SK-N-MC (cell line): ENCODE results near the gene RNF121.

Experiments
- DNase-seq: peaks from one replicate; pipeline ENCODE4 v3.0.0-alpha.2; 2011; ENCODE audit warnings: low read depth, low spot score
- H3K27ac ChIP-seq: fragments of 200-600 bp; sonication (generic); 2 replicates; pipeline ENCODE4 v1.5.1; 2016; ENCODE audit warnings: mixed run types
- H3K36me3 ChIP-seq: fragments of 200-600 bp; sonication (generic); 2 replicates; pipeline ENCODE4 v1.6.1; 2017; ENCODE audit warnings: antibody characterized with exemption, low read length, mixed read lengths; ENCODE audit not compliant: insufficient read depth
- H3K4me3 ChIP-seq: fragments of 200-600 bp; sonication (generic); 2 replicates; pipeline ENCODE4 v1.5.1; 2016
- H3K9ac ChIP-seq: fragments of 200-600 bp; sonication (generic); 2 replicates; pipeline ENCODE4 v1.8.0; 2017; ENCODE audit warnings: mixed run types, mixed read lengths; ENCODE audit not compliant: insufficient read length
- H3K9me3 ChIP-seq: fragments of 200-600 bp; sonication (generic); 2 replicates; pipeline ENCODE4 v1.6.1; 2017; ENCODE audit warnings: low read depth, mild to moderate bottlenecking, antibody characterized with exemption, low read length, moderate library complexity, mixed read lengths
- EZH2 ChIP-seq: fragments of 200-600 bp; sonication (generic); IDR thresholded peaks from one replicate; pipeline ENCODE4 v1.6.1; 2017; ENCODE audit warnings: antibody characterized with exemption
- FOXP2 ChIP-seq: optimal IDR thresholded peaks from 2 replicates; pipeline ENCODE3; 2011; ENCODE audit warnings: mild to moderate bottlenecking, moderate library complexity; ENCODE audit not compliant: insufficient read depth; ENCODE audit errors: extremely low read length, control extremely low read depth
- POLR2AphosphoS5 ChIP-seq: IDR thresholded peaks from 2 replicates; pipeline ENCODE4 v1.6.1; 2012; ENCODE audit warnings: mild to moderate bottlenecking, low read depth, low read length, borderline replicate concordance

The RNF121 gene

GRCh38 chr11:72024069-72024754 lies 95.4 kb downstream of the RNF121 start:
- TF ChIP-seq EZH2 (no peak), FOXP2 (no peak), POLR2AphosphoS5 (no peak)
- Histone ChIP-seq H3K9me3 (no peaks in the 10 kb centered on the region), H3K27ac (no peak overlapping the region), H3K4me3 (no peak overlapping the region), H3K9ac (no peak overlapping the region), H3K36me3 (peaks cover 89% of the 10 kb centered on the region)
- DNase-seq, result no peak

DNA sequence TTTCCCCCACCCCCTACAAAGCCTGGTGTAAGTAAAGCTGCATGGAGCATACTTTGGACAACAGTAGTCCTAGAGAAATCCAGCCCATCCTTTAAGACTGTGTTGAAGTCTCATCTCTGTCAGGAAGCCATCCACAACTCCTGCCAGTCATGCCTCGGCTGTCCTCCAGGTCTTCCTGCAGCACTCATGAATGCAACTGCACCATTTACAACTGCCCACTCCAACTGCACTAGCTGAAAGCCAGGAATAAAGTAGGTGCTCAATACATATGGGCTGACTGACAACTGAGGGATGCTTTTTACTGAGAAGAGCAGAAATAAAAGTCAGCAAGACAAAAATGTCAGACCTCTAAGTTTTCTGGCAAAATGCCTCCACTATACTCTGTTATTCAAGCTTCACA lies 97.2 kb downstream of the RNF121 start:
- Histone ChIP-seq H3K27ac (no peak overlapping the region), H3K9ac (no peak overlapping the region), H3K9me3 (no peaks in the 10 kb centered on the region), H3K4me3 (no peak overlapping the region), H3K36me3 (peaks cover 87% of the 10 kb centered on the region)
- no peak for DNase-seq
- no peak for TF ChIP-seq FOXP2
- TF ChIP-seq EZH2, result no peak
- no peak for TF ChIP-seq POLR2AphosphoS5

- no peaks in the 10 kb centered on the region for H3K9me3 ChIP-seq
- DNase-seq, result no peak
- no peak for TF ChIP-seq EZH2
- TF ChIP-seq POLR2AphosphoS5, result no peak
- no peak for TF ChIP-seq FOXP2
- H3K4me3 ChIP-seq, result no peak overlapping the region
- H3K27ac ChIP-seq, result no peak overlapping the region
- H3K9ac ChIP-seq, result no peak overlapping the region
- peaks cover 77% of the 10 kb centered on the region for H3K36me3 ChIP-seq
These were observed 101.7 kb downstream of the RNF121 start for GRCh38 chr11:72030472-72031045.

DNA sequence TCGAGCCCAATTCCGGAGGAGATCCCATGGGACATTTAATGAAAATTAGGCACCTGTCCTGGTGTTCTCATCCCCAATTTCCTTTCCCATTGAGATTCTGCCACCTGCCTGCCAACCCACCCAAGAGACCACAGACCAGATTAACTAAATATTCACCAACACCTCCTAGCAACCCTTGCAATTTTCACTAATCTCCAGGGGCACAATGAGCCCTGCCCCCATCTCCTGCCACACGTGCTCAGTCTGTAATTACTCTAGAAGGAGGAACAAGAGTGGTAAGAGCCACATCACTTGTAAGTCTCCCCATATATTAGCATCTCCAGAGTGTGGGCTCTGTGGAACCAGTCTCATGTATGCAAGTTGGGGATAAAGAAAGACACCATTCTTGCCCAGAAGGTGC lies 107.8 kb downstream of the RNF121 start:
- no peak for DNase-seq

GRCh38 chr11:72037554-72038311 lies 108.9 kb downstream of the RNF121 start:
- DNase-seq, result no peak
- Histone ChIP-seq H3K4me3 (no peak overlapping the region), H3K36me3 (peaks cover 33% of the 10 kb centered on the region), H3K9ac (no peak overlapping the region), H3K27ac (0 out of 2 replicates have a peak overlapping the region, but pooled peaks have one; percentile 14), H3K9me3 (no peaks in the 10 kb centered on the region)
- TF ChIP-seq POLR2AphosphoS5 (no peak), EZH2 (no peak), FOXP2 (no peak)

More for the DNA sequence above, 107.8 kb downstream of the RNF121 start:
- H3K9ac ChIP-seq, result no peak overlapping the region
- H3K9me3 ChIP-seq, result no peaks in the 10 kb centered on the region
- no peak overlapping the region for H3K27ac ChIP-seq
- TF ChIP-seq FOXP2, result no peak
- no peak for TF ChIP-seq EZH2
- TF ChIP-seq POLR2AphosphoS5, result no peak
- H3K4me3 ChIP-seq, result no peak overlapping the region
- peaks cover 36% of the 10 kb centered on the region for H3K36me3 ChIP-seq

DNA sequence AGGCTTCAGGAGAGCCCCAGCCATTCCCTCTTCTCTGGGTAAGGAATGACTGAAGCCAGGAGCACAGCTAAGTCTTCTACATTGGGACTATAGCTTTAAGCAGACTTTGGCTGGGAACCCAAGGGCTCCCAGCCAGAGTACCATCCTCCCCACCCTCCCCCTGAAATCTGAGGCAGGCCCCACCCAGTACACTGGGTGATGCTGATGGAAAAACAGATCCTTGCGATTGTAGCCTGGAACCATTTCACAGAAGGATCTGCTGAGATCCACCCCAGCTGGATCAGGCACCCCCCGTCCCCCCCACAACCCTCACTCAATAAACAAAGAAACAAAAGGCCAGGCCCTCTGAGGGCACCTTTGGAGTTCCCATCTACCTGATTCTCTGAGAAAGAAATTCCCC lies 109.6 kb downstream of the RNF121 start:
- H3K9me3 ChIP-seq, result no peaks in the 10 kb centered on the region
- H3K9ac ChIP-seq, result peak overlapping the region; percentile 90
- peaks cover 28% of the 10 kb centered on the region for H3K36me3 ChIP-seq
- H3K27ac ChIP-seq, result peak overlapping the region; percentile 33; the same call in 1 of the 2 replicates
- TF ChIP-seq POLR2AphosphoS5 (no peak), EZH2 (no peak), FOXP2 (no peak)
- DNase-seq, result no peak
- H3K4me3 ChIP-seq, result peak overlapping the region; percentile 83

DNA sequence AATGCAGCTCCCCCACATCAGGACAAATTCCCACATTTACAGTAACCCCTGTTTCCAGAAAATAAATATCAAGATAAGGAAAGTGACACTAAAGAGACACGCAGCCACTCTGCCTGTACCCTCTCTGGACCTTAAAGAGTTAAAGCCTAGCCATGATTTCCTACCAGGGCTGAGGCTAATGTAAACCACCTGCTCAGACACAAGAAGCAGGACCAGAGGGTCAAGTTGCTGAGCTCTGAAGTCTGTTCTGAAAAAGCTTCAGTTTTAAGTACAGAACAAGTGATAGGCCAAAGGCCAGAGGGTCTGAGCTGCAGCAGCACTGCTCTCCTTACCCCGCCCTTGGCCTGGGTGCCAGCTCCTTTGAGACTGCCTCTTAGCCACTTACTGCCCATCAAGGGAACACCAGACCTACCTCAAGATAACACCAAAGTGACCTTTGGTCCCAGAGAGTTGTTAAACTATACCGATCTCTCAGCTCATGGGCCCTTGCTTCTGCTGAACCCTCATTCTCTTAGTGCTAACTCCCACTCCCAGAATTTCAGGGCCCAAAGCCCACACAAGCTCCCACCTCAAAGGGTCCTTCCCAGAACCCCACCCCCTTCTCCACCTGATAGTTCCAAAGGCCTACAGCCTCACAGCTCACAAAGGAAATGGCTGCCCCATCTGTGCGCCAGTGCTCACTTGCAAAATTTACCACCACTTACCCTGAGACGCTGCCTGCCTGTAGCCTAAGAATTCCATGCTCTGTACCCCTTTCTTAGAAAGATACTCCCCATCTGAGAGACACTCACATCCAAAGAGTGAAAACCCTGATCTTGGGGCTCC lies 110.4 kb downstream of the RNF121 start:
- H3K27ac ChIP-seq, result peak overlapping the region; percentile 95; the same call in 1 of the 2 replicates
- DNase-seq, result no peak
- peak overlapping the region; percentile 83 for H3K4me3 ChIP-seq
- peak overlapping the region; percentile 90 for H3K9ac ChIP-seq
- TF ChIP-seq POLR2AphosphoS5, result no peak
- no peak for TF ChIP-seq FOXP2
- TF ChIP-seq EZH2, result no peak
- peaks cover 20% of the 10 kb centered on the region for H3K36me3 ChIP-seq
- H3K9me3 ChIP-seq, result no peaks in the 10 kb centered on the region

DNA sequence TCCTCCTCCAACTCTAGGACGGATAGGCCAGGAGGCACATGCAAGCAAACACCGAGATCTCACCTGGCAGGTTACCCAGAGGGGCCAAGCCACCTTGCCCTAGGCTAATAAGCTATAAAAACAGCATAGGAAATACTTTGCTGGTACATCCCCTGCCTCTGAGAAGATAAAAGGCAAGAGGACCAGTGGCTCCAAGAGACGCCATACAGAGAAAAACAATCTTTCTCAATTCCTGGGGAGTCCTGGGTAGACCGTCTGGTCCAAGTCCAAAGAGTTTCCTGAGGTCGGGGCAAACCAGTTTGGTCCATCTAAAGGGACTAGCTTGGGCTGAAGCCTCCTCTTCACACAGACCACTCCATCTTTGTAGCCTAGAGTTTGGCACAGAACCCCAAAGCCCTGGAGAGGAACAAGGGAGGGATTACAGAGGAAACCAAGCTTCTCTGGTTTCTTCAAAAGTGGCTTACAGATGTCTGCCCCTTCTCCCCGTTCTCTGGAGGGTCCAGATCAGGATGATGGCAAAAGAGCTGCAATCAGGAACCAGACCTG lies 111.1 kb downstream of the RNF121 start:
- H3K4me3 ChIP-seq, result peak overlapping the region; percentile 83
- peak overlapping the region; percentile 95 for H3K27ac ChIP-seq
- peaks cover 14% of the 10 kb centered on the region; the same call in 1 of the 2 replicates for H3K36me3 ChIP-seq
- TF ChIP-seq POLR2AphosphoS5 (no peak), EZH2 (no peak), FOXP2 (no peak)
- no peaks in the 10 kb centered on the region for H3K9me3 ChIP-seq
- no peak for DNase-seq
- peak overlapping the region; percentile 90 for H3K9ac ChIP-seq
